HG02938 (cell line): ENCODE measurements around the gene TSTD1.
"Not testable (repeated sequence)": the region's sequence is repeated elsewhere in the genome, so short reads cannot be mapped to it uniquely, and the experiment has no call there.

Experiments used
- ATAC-seq: cut with Tn5 transposase; IDR thresholded peaks from one replicate; pipeline ENCODE4 v1.9.1; 2021; ENCODE audit warnings: mild to moderate bottlenecking, moderate library complexity; ENCODE audit not compliant: unreplicated experiment

The TSTD1 gene

GRCh38 chr1:161037661-161038522 lies 872 bp downstream of the TSTD1 start:
- ATAC-seq, result no peak

GRCh38 chr1:161033751-161034150 lies 5.0 kb downstream of the TSTD1 start:
- no peak for ATAC-seq

DNA sequence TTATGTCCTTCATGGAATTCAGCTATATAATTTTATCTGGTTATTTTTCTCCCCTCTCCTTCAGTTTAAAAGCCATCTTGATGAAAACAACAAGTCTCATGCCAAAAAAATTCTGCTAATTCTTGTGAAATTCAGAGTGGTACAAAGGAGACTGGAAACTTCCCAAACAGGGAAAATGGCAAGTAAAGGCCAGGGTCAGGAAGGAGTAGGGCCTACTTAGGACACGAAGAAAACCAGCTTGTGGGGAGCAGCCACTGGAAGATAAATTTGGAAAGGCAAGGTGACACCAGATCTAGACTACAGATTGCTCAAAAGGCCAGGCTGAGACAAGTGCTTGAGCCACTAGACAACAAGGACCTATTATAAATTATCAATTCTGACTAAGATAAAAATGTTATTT lies 6.4 kb downstream of the TSTD1 start:
- no peak for ATAC-seq

DNA sequence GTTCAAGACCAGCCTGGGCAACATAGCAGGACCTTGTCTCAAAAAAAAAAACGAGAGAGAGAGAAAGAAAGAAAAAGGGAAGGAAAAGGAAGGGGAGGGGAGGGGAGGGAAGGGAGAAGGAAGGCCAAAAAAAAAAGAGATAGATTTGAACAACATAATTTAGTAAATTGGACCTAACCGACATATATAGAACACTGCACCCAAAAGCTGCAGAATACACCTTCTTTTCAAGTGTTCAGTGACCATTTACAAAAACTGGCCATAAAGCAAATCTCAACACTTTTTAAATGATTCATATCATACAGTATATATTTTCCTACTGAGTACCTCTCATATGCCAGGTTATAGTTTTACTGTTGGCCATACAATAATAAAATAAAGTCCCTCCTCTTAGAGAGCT lies 6.9 kb downstream of the TSTD1 start:
- no peak for ATAC-seq

DNA sequence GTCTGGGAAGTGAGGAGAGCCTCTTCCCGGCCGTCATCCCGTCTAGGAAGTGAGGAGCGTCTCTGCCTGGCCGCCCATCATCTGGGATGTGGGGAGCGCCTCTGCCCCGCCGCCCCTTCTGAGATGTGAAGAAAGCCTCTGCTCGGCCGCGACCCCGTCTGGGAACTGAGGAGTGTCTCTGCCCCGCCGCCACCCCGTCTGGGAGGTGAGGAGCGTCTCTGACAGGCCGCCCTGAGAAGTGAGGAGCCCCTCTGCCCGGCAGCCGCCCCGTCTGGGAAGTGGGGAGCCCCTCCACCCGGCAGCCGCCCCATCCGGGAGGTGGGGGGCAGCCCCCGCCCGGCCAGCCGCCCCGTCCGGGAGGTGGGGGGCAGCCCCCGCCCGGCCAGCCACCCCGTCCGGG lies 9.3 kb downstream of the TSTD1 start:
- ATAC-seq, result not testable (repeated sequence)

DNA sequence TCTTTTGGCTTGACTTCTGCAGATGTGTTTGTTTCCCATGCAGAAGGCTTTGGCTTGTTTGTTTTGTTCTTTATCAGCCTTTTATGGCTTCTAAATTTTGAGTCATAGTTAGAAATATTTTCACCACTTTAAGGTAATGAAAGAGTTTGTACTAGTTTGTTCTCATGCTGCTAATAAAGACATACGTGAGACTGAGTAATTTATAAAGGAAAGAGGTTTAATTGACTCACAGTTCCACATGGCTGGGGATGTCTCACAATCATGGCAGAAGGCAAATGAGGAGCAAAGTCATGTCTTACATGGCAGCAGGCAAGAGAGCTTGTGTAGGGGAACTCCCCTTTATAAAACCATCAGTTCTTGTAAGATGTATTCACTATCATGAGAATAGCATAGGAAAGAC lies 11.8 kb downstream of the TSTD1 start:
- ATAC-seq, result not testable (repeated sequence)

DNA sequence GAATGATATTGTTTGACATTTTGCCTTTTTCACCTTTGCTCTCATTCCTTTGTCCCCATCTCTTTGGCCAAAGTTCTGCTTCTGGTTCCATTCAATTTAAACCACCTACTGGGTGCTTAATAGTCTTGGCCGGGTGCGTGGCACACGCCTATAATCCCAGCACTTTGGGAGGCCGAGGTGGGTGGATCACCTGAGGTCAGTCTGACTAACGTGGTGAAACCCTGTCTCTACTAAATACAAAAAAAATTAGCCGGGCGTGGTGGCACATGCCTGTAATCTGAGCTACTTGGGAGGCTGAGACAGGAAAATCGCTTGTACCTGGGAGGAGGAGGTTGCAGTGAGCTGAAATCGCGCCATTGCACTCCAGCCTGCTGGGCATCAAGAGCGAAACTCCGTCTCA lies 16.3 kb downstream of the TSTD1 start:
- ATAC-seq, result not testable (repeated sequence)

- ATAC-seq, result no peak
These were observed 16.8 kb downstream of the TSTD1 start for GRCh38 chr1:161021970-161022353.

GRCh38 chr1:161021165-161021969 lies 17.4 kb downstream of the TSTD1 start:
- ATAC-seq, result peak; percentile 75

DNA sequence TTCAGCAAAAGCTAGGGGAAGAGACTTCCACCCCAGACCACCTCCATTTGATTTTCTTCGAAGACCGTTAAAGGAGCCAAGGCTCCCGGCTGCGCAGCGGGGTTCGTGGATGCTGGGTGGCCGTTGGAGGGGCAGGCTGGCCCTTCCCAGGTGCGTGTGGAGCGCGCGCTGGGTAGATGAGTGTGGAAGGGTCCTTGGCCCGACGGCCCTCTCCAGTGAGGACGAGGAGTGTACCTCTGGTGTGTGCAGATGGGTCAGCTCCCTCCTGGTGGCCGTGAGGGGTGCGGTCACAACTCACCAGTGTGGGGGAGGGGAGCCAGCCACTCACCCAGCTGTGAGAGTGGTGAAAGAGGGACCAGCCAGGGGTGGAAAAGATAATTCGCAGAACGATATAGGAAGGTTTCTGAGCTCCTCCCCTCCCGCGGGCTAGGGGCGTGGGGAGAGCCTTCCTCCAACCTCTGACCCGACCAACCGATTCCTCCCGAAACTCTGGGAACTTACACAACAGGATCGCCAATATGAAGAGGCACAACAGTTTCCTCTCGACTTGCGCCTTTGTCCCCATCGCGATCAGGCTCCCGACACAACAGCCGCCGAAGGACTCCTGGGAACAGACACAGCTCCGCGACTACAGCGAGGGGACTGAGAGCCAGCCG lies 18.1 kb downstream of the TSTD1 start, which contains the start of gene F11R:
TSS of gene F11R (minus strand) at position 644 of the 656 bp plus-strand sequence. CDS start at position 565, 79 bp downstream.
- peak; percentile 49 for ATAC-seq

DNA sequence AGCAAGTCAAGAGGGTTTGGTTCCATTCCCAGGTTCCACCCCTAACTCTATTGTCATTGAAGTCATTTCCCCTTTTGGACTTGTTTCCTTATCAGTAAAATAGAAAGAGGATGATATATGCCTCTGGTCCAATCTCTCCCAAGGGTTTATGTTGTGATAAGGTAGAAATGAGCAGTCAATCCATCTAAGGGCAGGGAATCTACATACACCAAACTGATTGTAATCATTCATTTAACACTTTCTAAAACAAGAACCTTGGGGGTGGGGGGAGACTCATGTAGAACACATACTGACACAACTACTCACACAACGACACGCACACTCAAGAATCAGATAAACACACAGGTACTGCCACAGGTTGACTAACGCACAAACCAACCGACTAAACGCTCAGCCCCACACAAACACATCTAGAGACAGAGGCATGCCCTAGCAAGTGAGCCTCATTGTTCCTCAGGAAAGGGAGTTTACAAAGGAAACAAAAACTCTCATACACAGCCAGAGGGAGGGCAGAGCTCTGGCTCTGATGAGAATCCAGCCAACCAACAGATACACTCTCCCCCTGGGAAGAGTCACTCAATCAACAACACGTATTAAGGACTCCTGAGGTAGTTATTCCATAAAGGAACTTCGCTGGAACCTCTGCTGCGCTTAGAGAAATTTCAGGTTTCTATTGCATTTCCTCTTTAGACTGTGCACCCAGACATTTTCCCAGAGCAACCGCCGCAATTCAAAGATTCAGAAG lies 18.8 kb downstream of the TSTD1 start:
- no peak for ATAC-seq

DNA sequence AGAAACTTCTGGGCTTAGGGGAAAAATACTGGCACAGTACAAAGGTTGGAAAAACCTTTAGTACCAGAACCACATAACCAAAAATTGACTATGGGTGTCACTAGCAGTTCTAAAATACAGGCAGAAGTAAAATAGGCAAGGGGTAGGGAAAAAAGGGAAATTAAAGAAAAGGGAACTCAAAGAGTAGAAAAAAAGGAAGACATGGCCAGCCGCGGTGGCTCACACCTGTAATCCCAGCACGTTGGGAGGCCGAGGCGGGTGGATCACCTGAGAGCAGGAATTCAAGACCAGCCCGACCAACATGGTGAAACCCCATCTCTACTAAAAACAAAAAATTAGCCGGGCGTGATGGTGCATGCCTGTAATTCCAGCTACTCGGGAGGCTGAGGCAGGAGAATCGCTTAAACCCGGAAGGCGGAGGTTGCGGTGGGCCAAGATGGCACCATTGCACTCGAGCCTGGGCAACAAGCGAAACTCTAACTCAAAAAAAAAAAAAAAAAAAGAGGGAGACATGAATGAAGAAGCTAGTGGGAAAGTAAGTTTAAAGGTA lies 19.6 kb downstream of the TSTD1 start:
- ATAC-seq, result not testable (repeated sequence)

- ATAC-seq, result no peak
These were observed 20.2 kb downstream of the TSTD1 start for GRCh38 chr1:161018631-161018930.

DNA sequence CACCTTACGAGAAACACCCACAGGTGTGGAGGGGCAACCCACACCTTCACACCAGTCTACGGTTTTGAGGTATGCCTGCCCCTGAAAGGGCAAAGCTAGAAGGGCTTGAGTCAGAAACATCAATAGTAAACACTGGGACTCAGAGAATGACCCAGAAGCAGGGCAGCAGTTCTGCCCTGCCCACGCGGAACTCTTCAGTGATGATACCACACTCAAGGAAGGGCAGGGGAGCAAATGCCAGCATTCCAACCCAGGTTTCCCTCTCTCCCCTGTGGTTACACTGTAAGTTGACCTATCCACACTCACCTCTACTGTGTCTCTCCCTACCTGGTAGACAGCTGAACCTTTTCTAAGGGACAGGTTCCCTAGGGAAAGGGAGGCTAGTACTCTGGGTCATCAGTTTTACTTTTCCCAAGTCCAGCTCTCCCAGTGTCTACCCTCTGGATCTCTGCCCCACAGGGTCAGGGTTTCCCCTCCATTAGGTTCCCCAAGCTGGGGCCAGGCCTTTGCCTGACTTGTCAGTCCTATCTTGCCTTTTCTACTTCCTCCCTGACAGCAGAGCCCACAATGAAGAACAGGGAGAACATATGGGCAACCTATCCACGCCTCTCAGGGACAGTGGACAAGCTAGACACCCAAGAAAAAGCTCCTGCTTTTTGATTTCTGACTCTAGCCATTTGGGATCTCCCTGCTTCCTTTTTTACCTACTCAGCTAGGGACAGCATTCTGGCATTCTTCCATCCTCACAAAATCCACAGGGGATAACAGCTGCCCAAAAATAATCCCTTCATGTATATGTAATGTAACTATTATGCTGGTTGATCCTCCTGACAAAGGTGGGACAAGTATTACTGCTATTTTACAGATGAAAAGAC lies 20.8 kb downstream of the TSTD1 start:
- no peak for ATAC-seq

DNA sequence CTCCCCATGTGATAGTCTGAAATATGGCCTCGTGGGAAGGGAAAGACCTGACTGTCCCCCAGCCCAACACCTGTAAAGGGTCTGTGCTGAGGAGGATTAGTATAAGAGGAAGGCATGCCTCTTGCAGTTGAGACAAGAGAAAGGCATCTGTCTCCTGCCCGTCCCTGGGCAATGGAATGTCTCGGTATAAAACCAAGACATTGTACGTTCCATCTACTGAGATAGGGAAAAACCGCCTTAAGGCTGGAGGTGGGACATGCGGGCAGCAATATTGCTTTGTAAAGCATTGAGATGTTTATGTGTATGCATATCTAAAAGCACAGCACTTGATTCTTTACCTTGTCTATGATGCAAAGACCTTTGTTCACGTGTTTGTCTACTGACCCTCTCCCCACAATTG lies 21.6 kb downstream of the TSTD1 start:
- ATAC-seq, result not testable (repeated sequence)

- not testable (repeated sequence) for ATAC-seq
These were observed 22.1 kb downstream of the TSTD1 start for GRCh38 chr1:161016683-161017082.

DNA sequence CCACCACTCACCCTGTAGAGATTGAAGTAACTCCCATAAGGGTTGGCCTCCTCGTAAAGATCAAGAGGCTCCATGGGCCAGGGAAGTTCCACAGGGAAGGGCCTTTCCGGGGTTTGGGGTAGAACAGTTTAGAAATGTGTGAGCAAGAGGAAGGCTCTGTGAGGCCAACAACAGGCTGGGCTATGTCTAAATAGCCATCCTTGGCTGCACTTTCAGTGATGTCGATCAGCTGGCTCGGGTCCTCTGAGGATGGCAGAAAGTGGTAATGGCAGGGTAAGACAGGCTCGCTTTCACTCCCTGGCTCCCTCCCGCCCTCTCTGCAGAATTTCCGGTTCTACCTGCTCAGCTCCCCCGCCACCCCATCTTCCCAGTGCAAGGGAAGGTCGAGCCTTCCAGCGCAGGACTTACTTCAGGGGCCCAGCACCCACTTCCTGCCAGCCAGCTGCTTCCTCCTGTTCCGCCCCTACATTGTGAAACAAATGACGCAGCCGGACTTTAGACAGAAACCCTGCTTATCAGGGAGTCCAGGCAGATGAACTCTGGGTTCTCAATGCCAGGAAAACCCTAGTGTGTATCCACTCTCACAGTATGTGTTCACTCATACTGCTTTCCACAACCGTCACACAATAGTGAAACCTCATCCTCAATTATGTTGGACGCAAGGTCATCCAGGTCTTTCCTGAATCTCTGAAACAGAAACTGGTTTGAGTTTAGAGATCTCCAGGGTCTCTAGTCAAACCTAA lies 25.1 kb downstream of the TSTD1 start:
- ATAC-seq, result peak; percentile 85

- no peak for ATAC-seq
These were observed 25.7 kb downstream of the TSTD1 start for GRCh38 chr1:161013131-161013487.

DNA sequence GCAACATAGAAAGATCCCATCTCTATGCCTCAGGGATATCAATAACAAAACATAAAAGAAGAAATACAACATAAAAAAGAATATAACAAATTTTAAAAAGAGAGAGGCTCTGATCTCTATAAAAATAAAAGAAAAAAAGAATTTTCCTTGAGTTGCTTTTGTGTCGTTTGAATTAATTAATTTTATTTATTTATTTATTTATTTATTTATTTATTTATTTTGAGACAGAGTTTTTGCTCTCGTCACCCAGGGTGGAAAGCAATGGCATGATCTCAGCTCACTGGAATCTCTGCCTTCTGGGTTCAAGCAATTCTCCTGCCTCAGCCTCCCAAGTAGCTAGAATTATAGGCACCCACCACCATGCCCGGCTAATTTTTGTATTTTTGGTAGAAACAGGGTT lies 26.3 kb downstream of the TSTD1 start:
- ATAC-seq, result no peak
